Occipital lobe (tissue), 2 donors: ENCODE measurements around the gene NXPH3. TPM values are rescaled to one million over a fixed set of nuclear protein-coding genes. Genes with fewer than 3 reads are reported as not detected.
"Not testable (repeated sequence)": the region's sequence is repeated elsewhere in the genome, so short reads cannot be mapped to it uniquely, and the experiment has no call there.

Source experiments
- DNase-seq: peaks from one replicate; lab custom pipeline; 2025; lab: John Stamatoyannopoulos, UW
- total RNA-seq: library from RNA; depleted of rRNA; stranded (reverse); fragments of >200 nt; gene quantifications from one replicate; pipeline ENCODE4 v1.2.3, GENCODE V29; 2014

Gene NXPH3
- total RNA-seq: 17.9 TPM

DNA sequence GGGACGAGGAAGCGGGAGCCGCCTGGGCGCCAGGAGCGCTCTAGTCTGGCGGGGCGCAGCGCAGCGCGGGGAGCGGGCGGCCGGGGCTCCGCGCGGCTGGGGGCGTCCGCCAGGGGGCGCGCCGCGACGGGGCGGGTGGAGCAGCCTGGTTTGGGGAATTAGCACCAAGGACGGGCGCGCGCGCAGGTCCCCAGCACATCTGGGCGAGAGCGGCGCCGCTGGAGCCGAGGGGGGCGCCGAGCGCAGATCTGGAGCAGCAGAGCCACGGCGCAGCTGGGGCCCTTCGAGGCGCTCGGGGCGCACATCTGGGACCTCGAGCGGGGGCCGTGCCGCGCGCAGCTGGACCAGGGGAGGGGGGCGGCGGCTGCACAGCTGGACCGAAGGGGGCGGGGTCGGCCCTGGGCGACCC lies at the start of gene NXPH3:
Gene NXPH3, plus strand, starts transcription at position 193 of the 409 bp plus-strand sequence. CDS start 349 bp downstream, outside the sequence.
- no peak for DNase-seq

DNA sequence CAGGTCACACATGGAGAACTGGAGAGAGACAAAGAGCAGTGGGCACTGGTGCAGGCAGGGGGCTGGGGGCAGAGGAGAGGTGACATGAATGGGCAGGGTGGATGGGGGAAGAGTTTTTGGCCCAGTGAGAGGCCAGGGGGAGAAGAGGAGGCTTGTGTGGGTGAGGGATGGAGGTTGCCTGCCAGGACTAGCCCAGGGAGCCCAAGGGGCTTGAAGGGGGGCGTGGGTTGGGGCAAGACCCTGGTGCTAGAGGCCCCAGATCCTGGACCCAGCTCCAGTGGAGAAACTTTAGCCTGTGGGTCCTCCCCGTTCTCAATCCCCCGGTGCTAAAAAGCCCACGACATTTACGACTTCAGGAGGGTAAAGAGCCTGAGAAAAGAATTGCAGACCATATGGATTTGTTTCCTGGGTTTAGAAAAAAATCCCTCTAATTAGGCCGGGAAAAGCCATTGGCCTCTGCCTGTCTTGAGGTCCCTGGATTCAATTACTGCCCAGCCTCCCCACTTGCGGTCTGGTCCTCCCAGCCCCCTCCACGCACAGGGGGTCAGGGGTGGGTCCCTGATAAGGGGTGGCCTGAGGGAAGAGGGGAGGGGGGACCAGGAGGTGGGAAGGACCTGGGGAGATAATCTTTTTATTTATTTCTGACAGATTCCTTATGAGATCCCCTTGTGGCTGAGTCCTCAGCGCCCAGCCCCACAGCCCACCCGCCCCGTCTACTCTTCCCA lies 47.6 kb upstream of the NXPH3 start:
- DNase-seq: no peak

DNA sequence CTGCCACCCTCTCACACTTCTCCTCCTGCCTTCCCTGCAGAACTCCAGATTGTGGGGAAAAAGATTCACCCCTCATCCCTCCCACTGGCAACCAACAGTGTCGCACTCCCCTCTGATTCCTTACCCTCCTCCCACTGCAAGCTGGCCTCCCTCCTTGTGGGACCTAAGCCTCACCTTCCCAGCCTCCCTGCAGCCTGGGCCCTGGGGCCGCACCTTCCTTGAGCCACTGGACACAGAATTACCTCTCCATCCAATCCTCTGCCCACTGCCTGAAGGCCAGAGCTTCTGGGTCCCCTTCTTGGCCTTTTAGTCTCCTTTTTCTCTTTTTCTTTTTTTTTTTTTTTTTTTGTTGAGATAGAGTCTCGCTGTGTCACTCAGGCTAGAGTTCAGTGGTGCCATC lies 46.7 kb upstream of the NXPH3 start:
- DNase-seq: no peak

DNA sequence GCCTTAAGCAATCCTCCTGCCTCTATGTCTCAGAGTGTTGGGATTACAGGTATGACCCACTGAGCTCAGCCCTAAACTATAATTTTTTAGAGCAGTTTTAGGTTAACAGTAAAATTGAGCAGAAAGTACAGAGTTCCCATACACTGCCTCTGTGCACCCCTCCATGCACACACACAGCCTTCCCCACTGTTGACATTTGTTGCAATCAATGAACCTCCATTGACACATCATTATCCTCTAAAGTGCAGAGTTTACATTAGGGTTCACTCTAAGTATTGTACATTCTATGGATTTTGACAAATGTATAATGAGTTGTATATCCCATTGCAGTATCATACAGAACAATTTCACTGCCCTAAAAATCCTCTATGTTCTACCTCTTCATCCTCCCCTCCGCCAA lies 45.6 kb upstream of the NXPH3 start:
- DNase-seq: no peak

DNA sequence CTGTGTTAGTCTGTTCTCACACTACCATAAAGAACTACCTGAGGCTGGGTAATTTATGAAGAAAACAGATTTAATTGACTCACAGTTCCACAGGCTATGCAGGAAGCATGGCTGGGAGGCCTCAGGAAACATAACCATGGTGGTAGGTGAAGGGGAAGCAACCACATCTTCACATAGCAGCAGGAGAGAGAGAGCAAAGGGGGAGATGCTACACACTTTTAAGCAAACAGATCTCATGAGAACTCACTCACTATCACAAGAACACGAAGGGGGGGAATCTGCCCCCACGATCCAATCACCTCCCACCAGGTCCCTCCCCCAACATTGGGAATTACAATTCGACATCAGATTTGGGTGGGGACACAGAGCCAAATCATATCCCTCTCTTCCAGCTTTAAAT lies 31.8 kb upstream of the NXPH3 start:
- no peak for DNase-seq

DNA sequence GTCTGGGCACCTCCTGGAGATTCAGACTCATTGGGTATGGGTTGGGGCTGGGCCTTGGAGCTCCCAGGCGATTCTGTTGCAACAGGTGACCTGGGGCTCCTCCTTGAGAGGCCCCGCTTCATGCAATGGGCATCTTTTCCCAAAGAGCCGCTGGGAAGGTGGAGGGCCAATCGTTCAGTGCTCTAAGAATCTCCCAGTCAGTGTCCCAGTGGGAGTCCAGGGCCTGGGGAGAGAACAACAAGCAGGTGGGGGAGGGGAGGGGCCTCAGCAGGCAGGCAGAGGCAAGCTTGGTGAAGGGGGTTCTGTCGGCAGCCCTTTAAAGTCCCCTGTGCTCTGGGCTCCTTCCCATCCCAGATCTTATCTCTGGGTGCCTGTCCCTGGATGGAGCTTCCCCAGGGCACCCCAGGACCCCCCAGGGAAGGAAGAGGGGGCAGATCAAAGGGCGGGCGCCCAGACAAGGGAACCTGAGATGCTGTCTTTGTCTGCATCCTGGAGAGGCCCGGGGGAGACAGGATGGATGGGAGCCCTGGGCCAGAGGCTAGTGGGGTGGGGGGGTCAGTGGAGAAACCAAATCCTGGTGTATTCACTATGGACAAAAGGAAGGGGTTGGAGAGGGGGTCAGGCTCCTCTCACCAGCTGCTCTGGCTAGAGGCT lies 30.5 kb upstream of the NXPH3 start:
- no peak for DNase-seq

DNA sequence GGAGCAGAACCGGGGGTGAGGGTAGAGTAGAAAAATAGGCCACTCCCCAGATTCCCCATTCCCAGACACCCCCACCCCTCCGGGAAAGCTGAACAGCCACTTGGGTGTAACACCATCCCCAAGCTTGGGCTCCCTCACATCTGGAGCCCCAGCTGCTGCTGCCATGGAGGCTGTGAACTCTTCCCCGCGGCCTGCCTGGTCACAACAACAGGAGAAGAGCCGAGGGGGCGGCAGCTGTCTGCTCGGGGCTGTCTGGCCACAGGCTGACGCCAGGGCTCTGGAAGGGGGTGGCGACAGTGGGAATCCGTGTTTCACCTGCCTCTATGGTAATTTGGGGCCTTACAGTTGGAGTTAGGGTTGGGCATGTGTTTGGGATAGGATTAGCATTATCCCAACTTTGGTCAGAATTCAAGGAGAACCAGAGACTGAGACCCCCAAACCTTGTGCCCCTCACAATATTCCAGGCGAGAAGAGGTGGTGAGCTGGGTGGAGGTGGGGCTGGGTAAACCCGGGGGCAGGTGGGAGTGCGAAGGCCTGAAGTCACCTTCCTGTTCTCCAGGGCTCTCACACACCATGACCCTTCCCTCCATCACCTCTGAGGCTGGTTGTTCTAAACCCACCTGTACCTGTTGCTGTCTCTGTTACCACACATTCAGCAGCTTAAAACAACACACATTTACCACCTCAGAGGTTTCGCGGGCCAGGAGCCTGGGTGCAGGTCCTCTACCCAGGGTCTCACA lies 29.7 kb upstream of the NXPH3 start:
- no peak for DNase-seq

DNA sequence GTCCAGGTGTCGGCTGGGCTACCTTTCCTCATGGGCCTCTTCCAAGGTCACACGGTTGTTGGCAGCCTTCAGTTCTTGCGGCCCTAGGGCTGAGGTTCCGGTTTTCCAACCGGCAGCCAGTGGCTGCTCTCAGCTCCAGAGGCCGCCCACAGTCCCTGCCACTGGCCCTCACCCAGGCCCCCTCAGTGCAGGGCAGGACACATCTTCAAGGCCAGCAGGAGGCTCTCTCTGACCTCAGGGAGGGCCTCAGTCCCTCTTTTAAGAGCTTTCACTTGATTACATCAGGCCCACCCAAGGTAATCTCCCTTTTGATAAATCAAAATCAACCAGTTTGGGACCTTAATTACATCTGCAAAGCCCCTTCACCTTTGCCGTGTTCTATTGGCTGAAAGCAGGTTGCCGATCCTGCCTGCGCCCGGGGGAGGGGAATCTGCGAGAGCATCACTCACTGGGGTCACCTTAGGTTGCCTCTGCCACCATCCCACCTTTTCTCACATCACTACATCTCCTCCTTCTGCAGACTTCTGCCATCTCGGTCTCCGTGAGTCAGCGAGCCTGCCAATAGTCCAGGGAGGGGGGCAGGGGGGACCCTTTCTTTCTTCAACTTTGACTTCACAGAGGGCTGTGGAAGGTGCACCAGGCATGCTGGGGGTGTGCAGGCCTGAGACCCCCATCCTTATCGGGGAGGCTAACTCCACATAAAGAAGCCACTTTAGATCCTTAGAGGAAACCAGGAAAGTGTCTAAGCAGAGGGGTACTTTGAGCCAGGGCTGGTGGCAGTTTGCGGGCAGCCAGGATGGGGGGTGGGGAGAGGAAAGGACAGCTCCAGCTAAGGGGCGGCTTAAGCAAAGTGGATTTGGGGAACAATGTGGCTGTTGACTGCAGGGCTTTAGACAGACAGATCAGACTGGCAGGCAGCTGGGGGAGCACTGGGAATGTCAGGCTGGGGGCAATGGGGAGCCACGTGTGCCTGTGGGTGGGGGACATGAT lies 28.8 kb upstream of the NXPH3 start:
- no peak for DNase-seq

DNA sequence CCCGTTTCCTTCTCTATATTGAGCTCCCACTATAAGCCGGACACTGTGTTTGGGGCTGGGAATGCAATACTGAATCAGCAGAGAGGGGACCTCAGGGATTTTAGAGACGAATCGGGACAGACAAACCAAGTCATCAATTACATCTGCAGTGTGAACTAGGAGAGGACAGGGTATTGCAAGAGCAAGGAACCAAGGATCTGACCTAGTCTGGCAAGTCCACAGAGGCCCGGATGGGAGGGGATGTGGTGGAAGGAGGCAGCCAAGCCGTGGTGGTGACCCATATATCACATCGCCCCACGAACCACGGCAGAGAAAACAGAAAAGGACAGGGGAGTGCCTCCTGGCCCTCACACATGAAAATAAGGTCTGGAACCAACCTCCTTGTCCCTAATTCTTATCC lies 28.1 kb upstream of the NXPH3 start:
- no peak for DNase-seq

DNA sequence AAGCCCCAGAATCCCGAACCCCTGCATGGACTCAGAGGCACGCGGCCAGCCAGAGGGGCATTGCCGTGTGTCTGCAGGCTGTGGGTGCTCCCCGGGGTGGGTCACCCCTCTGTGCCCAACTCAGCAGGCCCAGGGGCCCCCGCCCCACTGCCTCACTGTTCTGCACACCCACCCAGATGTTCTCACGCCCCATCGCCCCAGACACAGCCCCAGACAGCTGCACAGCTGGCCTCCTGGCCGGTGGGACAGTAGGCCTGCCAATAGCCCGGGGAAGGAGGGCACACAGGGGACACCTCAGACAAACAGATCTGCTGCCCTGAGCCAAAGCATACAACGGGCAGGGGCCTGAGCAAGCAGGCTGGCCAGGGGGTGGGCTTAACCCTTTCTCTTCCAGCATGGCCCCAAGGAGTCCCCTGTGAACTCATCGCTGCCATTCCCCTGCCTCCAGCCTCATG lies 27.6 kb upstream of the NXPH3 start:
- no peak for DNase-seq

DNA sequence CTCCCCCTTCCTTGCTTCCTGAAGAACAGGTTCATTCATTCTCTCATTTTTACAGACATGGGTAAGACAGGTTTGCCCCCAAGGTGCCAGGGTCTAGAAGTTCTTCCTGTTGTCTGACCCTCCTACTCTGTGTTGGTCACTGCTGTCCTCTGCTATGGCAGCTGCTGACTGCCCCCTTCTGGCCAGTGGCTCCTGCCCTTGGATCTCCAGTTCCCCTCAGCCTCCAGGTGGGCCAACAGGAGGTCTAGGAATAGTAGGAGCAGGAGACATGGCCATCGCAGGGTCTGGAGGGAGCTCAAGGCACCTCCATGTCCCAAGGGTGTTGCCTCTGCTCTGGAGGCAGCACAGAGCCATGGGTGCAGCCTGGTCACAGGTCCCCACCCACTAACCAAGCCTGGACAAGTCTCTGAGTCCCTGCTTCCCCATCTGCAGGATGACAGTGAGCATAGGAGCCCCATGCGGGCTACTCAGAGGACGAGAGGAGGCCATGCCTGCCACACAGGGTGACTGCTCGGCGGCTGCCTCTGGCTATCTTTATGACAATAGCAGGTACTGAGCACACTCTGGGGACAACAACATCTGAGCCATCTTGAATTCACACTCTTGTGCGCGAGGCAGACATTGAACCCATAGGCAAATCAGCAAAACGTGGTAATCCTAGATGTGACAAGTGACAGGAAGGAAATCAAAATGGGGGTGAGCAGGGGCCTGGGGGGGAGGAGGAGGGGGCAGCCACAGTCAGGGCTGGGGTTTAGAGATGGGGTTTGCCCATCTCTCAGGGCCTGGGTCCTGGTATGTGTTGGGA lies 27.0 kb upstream of the NXPH3 start:
- DNase-seq: no peak

DNA sequence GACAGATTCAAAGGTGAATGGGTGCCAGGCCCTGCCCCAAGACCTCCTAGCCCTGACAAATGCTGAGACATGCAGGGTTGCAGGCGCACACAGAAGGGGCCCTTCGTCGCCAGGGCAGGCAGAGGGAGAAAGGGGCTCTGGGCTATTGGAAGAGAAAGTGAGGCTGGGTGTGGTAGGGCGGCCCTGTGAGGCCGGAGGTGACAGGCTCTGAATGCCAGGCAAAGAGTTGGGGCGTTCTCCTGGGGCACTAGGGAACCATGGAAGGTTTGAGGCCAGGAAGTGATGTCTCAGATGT lies 26.4 kb upstream of the NXPH3 start:
- no peak for DNase-seq

DNA sequence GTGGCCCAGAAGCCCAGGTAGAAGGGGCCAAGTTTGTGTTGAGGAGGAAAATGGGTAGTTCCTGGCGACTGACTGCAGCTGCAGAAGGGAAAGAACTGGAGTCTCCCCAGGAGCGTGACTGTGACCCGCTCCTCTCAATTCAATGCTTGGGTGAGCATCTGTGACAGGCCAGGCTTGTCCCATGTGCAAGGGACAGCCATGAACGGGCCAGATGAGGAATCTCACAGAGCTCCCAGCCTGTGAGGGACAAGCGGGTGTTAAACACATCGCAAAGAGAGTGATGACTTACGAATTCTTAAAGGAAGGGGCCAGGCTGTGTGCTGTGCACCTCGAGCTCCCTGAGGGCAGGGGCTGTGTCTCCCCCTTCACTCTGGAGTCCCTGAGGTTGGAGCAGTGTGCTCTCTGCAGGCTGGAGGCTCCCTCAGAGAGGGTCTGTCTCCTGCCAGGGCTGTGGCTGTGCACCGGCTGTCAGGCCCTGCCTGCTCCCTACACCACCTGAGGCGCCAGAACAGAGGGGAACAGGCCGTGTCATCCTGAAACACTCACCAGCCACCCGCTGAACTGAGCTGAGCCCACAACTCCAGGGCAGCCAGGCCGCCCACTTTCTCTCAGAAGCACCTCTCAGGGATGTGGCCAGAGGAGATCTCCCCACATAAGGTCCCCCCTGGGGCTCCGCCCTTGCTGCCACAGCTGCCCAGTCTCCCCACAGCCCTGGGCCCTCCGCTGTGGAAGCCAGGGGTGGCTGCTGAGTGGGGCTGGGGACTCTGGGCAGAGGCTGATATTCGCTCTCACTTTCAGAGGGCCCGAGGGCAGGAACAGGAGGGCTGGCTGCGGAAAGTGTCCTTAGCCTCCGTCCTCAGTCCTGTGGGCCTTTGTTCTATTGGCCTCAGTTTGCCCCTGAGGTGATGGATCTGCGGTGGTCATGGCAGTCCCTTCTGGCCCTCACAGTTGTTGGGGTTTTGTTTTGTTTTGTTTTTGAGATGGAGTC lies 25.7 kb upstream of the NXPH3 start:
- DNase-seq: no peak

DNA sequence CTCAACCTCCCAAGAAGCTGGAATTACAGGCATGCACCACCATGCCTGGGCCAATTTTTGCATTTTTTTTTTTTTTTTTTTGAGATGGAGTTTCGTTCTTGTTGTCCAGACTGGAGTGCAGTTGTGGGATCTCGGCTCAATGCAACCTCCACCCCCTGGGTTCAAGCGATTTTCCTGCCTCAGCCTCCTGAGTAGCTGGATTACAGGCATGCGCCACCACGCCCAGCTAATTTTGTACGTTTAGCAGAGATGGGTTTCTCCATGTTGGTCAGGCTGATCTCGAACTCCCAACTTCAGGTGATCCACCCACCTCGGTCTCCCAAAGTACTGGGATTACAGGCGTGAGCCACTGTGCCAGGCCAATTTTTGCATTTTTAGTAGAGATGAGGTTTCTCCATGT lies 24.9 kb upstream of the NXPH3 start:
- DNase-seq: not testable (repeated sequence)

DNA sequence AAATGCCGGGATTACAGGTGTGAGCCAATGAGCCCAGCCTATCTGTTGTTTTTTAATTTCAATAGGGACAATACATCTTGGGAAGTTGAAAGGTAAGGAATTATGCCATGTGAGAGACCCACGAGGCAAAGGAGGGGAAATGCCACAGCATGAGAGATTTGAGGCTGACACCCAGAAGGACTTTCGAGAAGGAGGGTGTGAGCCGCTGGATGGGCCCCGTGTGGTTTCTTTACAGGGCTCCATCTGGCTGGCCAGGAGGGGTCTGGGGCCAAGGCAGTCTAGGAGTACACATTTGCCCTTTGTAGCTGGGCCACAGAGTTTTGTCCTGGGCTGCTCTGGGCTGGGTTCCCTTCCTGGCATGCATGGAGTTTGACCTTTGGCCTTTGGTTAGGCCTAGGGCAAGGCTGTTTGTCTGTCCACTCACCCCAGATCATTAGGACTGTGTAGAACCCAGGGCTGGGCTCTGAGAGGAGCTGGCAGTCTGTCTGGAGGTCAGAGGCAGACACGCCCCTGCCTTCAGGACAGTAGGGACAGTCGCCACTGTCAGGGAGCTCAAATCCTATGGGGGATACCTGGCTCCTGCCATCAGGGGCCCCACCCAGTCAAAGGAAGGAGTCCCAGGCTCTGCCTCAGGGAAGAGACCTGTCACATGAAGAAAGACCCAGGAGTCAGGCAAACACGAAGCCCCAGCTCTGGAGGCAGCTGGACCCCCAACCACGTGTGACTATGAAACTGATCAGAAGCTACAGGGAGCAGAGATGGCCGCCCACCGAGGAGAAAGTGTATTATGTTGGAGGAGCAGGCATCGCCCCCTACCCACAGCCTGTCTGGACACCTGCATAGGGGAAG lies 24.2 kb upstream of the NXPH3 start:
- DNase-seq: no peak

DNA sequence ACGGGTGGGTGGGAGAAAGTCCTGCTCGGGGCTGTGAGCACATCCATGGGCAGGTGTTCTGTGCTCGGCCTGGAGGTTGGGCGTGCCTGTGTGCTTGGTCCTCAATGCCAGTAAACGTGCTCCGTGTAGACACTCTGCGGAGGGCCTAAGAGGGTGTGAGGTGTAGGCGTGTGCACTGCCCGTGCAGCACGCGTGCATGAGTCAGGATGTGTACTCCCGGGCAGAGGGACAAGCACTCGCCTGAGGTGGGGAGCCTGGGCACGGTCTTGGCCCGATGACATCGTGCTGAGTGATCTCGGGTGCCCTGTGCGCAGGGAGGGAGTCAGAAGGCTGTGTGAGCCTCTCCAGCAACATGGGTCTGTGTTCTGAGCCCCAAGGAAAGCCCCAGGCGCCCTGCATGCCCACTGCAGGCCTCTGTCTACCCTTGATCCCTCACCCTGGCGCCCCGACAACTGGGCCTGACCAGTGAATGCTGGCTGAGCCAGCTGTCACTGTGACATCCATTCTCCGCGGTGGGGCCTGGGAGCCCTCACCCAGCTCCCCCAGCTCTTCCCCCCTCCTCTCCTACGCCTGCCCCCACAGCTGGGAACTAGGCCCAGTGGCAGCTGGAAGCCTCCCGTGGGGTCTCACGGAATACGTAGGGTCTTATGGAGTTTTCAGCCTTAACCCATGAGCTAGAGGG lies 23.5 kb upstream of the NXPH3 start:
- DNase-seq: no peak

DNA sequence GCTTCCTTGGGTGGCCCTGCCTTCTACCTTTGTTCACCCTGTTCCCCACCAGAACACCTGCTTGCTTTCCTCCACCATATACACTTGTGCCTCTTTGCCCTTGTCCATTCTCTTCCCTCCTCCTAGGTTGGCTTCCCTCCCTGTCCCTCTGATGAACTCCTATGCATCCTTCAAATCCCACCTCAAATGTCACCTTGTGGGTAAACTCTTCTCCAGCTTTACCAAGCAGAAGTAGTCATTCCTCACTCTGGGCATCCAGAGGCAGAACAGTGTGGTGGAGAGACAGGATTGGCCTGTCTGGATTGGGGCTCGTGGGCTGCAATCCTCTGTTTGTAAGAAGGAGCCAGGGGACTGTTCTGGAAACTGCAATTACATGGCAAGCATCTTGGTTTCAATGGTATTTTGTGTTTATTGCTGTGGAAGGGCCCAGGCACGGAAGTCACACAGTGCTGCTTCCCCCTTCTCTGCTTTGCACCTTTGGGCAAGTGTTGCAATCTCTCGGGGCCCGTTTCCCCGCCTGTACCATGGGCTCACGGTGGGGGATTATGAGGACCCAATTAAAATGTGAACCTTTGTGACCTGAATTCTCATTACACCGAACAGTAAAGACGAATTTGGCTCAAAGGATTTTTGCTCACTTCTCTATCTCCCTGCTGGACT lies 21.9 kb upstream of the NXPH3 start:
- no peak for DNase-seq
